ENCODE data around the gene TMEM200A.

DNA sequence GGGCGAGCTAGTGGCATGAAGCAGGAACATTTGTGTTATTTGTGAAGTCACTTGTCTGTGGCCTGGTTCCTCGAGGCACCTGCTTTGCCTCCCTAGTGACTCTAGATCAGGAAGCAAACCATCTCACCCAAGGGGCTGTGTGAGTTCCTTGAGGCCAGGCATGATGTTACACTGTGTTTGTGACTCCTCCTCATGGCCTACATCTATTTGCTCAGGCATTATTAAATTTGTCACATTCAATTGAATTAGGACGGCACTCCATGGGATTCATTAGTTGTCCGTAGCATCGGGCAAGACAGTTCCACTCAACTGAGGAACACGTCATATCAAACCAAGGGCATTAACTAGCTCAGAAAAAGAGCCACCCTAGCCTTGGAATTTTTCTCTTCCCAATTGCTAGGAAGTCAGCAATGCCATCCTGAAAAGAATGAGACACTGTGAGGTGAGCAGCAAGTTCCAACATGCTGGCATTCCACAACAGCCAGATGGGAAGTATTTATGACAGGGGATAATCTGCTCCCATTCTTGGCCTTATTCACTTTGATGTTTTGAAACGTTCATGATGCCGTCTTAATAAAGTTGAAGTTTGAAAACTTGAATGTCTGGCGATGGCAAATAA is 17.2 kb downstream of the TMEM200A start:
- TF ChIP-seq, protein P1, sequence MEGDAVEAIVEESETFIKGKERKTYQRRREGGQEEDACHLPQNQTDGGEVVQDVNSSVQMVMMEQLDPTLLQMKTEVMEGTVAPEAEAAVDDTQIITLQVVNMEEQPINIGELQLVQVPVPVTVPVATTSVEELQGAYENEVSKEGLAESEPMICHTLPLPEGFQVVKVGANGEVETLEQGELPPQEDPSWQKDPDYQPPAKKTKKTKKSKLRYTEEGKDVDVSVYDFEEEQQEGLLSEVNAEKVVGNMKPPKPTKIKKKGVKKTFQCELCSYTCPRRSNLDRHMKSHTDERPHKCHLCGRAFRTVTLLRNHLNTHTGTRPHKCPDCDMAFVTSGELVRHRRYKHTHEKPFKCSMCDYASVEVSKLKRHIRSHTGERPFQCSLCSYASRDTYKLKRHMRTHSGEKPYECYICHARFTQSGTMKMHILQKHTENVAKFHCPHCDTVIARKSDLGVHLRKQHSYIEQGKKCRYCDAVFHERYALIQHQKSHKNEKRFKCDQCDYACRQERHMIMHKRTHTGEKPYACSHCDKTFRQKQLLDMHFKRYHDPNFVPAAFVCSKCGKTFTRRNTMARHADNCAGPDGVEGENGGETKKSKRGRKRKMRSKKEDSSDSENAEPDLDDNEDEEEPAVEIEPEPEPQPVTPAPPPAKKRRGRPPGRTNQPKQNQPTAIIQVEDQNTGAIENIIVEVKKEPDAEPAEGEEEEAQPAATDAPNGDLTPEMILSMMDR (IDR thresholded peaks at IDR 0.05 in 4 of 5, conservative IDR thresholded peaks at IDR 0.05 in 1 of 5) = no peak
- no peak for TF ChIP-seq POLR2A (IDR thresholded peaks at IDR 0.05)
